ENCODE measurements around the gene KIF2B.
"Not testable (repeated sequence)": the region's sequence is repeated elsewhere in the genome, so short reads cannot be mapped to it uniquely, and the experiment has no call there.

Gene KIF2B

GRCh38 chr17:53822764-53823163 is at the start of gene KIF2B:
KIF2B (plus strand) TSS chr17:53822927; CDS start chr17:53823034, 107 bp downstream.
- DNase-seq, result no peak

DNA sequence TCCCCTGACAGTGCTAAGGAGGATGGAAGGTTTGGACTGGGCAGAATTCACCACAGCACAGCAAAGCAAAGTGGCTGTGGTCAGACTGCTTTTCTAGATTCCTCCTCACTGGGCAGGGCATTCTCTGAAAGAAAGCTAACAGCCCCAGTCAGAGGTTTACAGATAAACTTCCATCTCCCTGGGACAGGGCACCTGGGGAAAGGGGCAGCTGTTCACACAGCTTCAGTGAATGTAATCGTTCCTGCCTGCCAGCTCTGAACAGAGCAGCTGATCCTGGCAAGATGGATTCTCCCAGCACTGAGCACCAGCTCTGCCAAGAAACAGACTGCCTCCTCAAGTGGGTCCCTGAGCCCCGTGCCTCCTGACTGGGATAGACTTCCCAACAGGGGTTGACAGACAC is 42.4 kb upstream of the KIF2B start:
- DNase-seq, result no peak

DNA sequence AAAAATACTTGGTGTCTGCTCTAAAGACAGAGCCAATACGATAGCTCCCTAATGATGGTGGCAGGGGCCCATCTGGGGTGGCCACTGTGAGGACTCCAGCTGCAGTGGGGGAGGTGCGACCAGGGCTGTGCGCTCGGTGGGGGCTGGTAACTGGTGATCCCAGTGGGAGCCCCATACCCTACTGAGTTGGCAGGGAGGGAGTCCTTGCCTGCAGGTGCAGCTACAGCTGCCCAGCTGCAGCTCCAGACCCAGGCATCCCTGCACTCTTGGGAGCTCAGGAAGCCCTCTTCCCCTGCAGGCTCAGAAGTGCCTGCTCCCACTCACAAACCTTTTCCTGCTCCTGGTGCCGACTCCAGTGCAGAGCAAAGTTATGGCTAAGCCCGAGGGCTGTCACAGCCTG is 31.2 kb upstream of the KIF2B start:
- DNase-seq, result no peak

- peak; percentile 50 for DNase-seq
Observed at GRCh38 chr17:53792451-53792850, 30.3 kb upstream of the KIF2B start.

GRCh38 chr17:53792997-53793396 is 29.7 kb upstream of the KIF2B start:
- peak; percentile 51 for DNase-seq

DNA sequence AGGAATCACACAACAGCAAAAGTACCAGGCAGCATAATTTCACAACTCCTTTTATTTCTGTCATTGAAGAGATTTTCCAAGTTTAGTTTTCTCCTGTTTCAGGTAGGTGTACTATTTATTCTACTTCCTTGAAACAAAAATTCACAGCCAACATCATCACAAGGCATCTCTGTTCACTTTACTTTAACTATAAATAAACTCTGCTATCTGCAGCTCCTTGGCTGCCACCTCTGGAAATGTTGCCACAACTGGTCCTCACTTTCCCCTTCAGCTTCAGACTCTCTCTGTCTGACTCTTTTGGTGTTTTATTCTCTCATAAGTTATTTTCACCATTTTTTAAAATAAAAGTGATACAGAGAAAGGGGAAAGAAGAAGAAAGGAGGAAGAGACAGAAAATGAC is 27.9 kb upstream of the KIF2B start:
- no peak for DNase-seq

GRCh38 chr17:53796642-53797041 is 26.1 kb upstream of the KIF2B start:
- DNase-seq, result no peak

- no peak for DNase-seq
Observed at GRCh38 chr17:53797501-53797900, 25.2 kb upstream of the KIF2B start.

- DNase-seq, result no peak
Observed at GRCh38 chr17:53804437-53804836, 18.3 kb upstream of the KIF2B start.

DNA sequence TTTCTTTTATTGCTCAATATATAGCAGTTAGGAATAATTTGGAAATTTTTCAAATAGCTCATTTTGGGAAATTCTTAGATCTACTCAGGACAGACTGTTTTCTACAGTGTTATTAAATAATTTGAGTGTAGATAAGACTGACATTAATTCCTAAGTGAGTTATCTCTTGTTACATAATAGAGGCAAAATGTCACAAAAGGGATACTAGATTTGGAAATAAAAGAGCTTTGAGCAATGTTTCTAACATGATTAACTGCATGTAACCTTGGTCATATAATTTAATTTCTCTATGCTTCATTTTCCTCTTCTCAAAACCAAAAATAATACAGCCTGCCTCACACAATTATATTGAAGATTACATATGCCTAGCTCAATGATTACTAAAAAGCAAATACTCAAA is 16.3 kb upstream of the KIF2B start:
- DNase-seq, result no peak

DNA sequence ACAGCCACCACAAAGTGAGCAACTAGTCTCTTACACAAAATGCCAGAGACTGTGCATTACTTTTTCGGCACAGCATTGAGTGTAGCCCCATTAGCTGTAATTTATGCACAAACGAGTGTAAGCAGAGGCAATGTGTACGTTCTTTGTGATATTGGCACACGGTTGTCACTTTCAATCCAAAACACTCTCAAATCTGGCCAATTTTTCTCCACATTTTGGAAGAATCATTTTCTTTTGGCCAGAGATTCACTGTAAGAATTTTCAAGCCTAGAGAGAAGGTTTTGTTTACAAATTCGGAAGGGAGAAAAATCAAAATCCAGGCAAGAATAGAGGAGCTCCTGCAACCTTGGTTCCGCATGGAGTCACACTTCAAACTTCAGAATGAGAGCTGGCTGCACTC is 15.4 kb upstream of the KIF2B start:
- no peak for DNase-seq

DNA sequence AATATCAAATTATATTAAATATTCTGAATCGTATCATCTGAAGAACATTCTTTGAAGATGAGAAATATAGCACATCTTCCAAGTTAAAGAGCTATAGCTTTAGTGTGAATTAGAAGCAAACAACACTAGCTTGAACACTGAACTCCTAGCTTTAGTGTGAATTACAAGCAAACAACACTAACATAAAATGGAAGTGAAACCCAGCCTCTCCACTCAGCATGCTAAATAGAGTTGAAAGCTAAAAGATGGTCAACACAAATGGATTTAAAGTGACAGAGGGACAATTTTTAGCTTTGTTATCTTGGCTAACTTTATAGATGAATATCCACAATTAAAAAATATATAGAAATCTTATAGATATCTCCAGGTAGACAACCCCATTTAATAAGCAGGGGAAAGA is 4.5 kb upstream of the KIF2B start:
- DNase-seq, result no peak

DNA sequence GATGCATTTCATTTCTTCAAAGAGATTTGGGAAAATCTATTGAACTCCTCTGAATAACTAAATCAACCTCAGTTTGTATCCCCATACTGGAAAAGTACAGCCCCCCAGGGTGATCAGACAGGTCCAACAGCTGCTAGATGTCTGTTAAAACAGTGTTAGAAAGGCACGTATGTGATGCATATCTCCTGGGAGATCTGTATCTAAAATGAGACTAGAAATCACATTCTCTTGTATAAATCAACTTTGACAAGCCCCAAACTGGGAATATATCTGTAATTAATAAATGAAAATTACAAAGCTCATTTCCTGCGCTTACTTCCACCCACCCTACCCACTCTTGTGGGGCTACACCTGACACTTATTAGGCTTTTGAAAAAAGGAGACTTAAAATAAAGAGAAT is 3.8 kb upstream of the KIF2B start:
- DNase-seq, result no peak

DNA sequence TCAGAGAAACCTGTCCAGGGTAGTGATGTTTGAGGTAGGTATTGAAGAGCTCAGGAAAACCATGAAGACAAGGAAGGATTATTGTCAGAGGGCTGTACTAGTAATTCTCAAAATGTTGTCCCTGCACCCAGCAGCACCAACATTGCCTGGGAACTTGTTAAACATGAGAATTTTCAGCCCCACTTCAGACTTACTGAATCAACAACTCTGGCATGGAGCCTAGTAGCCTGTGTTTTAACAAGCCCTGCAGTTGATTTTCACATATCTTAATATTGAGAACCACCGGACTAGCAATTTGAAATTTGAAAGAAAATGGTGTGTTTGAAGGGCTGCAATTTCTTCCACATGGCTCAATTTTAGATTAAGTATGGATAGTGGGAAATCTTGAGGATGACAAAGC is 2.8 kb upstream of the KIF2B start:
- DNase-seq, result no peak

DNA sequence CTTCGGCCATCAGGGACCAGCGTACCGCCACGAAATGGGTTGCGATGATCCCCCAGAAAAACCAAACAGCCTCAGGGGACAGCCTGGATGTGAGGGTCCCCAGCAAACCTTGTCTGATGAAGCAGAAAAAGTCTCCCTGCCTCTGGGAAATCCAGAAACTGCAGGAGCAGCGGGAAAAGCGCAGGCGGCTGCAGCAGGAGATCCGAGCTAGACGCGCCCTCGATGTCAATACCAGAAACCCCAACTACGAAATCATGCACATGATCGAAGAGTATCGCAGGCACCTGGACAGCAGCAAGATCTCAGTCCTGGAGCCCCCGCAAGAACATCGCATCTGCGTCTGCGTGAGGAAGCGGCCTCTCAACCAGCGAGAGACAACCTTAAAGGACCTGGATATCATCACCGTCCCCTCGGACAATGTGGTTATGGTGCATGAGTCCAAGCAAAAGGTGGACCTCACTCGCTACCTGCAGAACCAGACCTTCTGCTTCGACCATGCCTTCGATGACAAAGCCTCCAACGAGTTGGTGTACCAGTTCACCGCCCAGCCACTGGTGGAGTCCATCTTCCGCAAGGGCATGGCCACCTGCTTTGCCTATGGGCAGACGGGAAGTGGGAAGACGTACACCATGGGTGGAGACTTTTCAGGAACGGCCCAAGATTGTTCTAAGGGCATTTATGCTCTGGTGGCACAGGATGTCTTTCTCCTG is 769 bp downstream of the KIF2B start:
- no peak for DNase-seq

DNA sequence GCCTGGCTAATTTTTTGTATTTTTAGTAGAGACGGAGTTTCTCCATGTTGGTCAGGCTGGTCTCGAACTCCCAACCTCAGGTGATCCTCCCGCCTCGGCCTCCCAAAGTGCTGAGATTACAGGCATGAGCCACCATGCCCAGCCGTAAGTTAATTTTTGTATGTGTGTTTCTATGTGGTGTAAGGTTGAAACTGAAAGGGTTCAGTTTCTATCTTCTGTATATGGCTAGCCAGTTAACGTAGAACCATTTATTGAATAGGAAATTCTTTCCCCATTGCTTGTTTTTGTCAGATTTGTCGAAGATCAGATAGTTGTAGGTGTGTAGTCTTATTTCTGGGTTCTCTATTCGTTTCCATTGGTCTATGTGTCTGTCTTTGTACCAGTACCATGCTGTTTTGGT is 12.0 kb downstream of the KIF2B start:
- not testable (repeated sequence) for DNase-seq

DNA sequence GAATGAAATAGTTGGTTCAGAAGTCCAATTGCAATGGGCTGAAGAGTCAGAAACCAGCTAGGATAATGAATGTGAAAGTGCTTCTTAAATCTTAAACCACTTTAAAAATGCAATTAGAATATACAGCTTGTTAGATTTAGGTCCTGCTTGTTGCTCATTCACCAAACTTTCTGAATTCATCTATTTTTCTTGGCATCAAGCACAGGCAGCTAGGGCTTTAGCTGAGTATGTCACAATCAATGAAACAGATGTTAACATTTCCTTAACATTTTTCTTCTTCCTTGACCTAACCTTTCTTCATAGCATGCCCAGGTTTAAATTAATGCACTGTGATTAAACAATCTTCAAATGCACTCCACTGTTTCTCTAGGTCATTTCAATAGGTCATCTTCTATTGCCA is 14.4 kb downstream of the KIF2B start:
- DNase-seq, result no peak

DNA sequence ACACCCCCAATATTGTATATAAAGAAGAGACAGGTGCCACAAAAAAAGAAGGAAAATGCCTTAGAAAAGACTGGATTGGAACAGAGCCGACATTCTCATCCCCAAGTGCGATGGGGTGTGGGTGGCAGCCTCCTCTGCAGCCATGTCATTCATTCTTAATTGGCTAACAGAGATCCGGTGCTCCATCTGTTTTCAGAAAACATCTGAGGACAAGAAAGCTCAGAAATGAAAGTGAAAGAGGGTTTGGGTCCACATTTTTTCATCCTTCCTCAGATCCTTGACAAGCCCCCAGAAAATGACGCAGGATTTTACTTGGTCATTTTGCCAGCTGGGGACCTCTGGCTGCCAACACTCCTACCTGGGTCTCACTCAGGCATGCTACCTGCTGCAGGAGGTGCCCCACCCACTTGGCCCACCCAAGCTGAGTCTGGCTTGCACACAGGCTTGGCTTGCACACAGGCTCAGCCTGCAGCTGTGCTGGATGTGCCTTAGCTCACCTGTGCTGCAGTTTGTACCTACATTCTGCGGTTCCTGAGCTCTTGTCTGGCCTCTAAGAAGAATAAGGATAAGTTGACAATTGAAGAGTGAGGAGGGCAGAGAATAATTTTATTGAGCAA is 21.9 kb downstream of the KIF2B start:
- DNase-seq, result no peak

DNA sequence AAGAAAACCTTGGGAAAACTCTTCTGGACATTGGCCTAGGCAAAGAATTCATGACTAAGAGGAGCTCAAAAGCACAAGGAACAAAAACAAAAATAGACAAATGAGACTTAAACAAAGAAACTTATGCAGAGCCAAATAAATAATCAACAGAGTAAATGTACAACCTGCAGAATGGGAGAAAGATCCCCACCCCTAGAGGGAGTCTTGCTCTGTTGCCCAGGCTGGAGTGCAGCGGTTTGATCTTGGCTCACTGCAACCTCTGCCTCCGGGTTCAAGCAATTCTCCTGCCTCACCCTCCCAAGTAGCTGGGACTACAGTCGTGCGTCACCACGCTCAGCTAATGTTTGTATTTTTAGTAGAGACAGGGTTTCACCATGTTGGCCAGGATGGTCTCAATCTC is 48.4 kb downstream of the KIF2B start:
- not testable (repeated sequence) for DNase-seq

Data from islet precursor cell (in vitro differentiated cells).